HG02852 (cell line): Measurements from ENCODE around the gene FNTB.

Source experiments
- ATAC-seq: cut with Tn5 transposase; IDR thresholded peaks from one replicate; pipeline ENCODE4 v1.9.1; 2021; ENCODE audit warnings: mild to moderate bottlenecking, moderate library complexity; ENCODE audit not compliant: unreplicated experiment

FNTB gene

GRCh38 chr14:64986648-64987437, at the start of gene FNTB:
FNTB (plus strand) TSS chr14:64986895; CDS start chr14:64986954, 59 bp downstream.
- ATAC-seq = peak; percentile 95

GRCh38 chr14:64937171-64937820, 49.4 kb upstream of the FNTB start:
- no peak for ATAC-seq

DNA sequence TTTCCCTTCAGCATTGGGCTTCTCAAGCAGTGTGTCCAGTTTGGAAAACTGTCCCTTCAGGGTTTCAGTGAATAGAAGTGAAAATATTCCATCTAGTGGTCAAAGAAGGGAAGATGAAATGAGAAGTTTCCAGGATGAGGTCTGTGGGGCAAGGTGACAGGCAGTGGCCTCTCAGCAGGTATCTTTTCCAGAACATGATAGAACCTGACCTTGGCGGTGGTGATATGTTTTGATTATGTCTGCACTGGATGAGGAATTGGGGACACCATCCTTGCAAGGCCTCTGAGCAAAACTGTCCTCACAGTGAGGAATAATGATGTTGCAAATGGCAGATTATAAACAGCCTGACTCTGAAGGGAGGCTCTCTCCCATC, 48.9 kb upstream of the FNTB start:
- ATAC-seq = no peak

- no peak for ATAC-seq
These were observed 47.5 kb upstream of the FNTB start for GRCh38 chr14:64938972-64939816.

DNA sequence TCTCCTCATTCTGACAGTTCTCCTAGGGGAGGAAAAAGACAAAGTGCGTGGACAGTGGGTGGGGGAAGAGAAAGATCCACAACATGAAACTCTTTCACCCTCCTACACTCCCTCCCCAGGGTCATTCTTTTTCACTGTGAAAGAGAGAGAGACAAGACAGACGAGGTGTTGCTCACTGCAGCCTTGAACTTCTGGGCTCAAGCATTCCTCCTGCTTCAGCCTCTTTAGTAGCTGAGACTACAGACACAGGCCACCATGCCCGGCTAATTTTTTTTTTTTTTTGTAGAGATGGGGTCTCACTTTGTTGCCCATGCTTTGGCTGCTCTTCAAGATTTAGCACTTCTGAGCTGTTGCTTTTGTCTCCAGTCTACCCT, 46.9 kb upstream of the FNTB start:
- ATAC-seq = no peak

DNA sequence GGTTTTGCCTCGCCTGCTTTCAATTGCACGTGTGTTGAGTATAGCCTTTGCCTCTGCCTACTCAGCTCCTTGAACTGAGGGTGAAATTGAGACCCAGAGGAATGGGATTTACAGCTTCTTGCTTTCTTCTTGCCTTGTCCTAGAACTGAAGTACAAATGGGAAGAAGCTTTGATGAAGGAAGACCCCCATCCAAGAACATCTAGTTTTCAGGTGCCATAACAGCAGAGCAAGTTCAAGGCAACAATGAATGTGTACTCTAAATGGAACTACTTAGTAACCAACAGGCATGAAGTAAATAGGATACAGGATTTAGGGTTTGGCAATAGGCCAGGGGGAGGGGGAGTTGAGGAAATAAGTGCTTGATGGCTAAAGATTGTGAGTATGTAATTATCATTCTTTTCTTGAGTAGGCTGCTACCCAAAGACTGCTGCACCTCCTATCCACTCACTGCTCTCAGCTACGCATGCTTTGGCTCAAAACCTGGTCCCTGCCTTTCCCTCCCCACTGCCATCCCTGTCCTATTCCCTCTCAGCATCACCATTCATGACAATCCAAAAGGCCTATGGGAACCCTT, 46.3 kb upstream of the FNTB start:
- ATAC-seq = no peak

- no peak for ATAC-seq
These were observed 44.1 kb upstream of the FNTB start, which contains the start of gene GPX2 for GRCh38 chr14:64942531-64943111. GPX2 (minus strand) TSS chr14:64942745; CDS start chr14:64942726, 19 bp downstream.

DNA sequence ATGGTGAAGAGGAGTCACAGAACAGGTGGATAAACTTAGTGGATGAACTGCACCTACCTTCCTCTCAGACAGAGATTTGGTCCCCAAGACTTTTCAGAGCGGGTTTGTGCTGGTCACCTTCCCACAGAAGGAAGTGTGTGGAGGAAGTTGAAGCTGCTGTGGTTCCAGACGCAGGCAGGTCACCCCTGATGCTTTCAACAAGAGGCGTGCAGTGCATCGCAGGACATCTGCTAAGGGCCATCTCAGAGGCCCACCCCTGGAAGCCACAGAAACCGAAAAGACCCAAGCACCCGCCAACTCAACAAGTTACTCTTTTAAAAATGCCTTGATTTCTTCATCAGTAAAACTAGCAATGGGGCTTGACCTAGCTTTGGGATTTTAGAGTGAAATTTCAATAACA, 43.1 kb upstream of the FNTB start:
- no peak for ATAC-seq

DNA sequence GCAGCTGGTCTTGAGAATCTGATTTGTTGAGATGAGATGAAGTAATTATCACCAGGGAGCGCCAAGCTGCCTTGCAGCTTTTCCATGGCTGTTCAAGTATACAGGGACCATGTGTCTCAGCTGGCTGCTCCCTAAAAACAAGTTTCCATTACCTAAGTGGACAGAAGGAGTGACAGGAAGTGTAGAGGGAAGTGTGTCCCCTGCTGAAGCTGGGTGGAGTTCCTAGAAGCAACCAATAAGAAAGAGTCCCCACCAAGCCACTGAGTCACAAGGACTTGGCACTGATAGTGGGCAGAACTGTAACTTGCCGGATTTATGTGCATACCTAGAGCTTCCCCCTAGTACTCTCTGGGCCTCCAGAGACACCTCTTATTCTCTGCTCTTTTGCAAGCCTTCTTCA, 42.7 kb upstream of the FNTB start:
- ATAC-seq = no peak

DNA sequence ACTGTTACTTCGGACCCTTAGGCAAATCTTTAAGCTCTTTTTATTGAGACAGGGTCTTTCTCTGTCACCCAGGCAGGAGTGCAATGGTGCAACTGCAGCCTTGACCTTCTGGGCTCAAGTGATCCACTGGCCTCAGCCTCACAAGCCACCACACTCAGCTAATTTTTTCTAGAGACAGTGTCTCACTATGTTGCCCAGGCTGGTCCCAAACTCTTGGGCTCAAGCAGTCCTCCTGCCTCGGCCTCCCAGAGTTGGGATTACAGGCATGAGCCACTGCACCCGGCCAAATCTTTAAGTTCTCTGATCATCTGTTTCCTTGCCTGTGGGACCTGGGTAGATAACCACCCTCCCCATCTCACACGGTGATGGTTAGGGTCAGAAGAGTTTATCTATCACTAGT, 41.8 kb upstream of the FNTB start:
- no peak for ATAC-seq

DNA sequence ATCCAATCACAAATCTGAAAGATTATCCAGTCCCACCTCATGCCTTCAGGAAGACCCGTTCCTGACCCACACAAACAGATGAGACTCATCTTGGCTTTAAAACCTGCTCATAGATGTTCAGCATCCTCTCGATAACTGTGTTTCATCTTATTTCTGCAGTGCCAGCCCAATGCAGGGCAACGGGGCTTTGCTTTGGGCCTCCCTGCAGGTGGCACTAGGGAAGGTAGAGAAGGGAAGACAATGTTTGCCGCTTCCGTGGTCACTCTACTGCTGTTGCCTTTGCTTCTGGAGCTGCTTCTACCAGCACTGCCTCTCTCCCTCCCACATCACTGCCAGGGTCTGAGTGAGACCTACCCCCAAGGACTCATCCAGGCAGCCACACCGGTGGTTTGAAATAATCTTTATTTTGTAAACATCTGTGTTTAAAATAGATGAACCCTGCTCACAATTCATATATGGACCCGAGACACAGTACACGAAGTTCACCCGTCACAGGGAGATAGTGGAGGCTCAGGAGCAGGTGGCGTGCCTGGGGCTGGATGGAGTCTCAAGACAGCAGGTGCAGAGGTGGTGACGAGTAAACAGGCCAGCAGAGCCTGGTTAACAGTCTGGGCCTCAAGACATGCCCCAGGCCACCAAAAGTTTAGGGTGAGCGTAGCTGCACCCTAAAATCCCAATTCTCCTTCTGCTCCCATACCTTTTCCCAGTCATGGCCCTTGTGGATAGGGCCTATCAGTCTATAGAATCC, 41.1 kb upstream of the FNTB start:
- ATAC-seq = no peak

GRCh38 chr14:64946310-64947045, 40.2 kb upstream of the FNTB start:
- ATAC-seq = no peak

DNA sequence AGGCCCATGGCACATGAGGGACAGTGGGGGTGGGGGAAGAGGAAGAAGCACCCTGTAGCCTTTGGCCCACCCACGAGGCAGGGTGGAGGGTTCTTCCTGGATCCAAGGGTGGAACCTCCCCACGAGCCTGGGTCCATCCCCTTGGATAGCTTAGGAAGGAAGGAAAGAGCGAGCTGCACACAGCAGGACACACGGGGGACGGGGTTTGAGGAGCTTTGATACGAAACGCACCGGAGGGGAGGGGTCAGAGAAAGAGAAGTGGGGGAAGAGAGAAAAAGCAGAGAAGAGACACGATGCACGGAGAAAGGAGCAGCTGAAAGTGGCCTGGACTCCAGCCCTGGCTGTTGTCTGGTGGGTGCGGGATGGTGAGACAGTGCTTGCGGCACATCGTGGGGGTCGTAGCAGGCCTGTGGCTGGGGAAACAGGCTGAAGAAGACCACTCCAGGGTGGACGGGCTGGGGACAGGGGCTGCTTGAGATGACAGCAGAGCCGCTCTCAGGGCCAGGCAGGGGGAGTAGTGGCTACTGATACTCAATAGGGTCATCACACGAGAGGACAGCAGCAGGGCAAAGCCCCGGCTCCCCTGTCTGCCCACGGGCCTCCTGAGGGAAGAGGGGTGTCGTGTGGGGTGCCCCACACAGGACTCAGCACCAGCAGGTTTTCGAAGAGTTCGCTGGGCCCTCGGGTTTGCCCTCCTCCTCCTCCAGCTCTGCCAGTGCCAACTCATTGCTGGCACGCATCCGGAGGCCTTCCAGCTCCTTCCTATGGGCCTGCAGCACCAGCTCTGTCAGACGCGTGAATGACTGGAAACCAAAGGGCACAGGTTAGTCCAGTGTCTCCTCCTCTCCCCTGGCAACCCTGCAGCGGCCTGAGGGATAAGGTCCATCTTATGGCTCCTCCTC, 38.7 kb upstream of the FNTB start:
- ATAC-seq = no peak

- ATAC-seq = no peak
These were observed 38.0 kb upstream of the FNTB start for GRCh38 chr14:64948612-64949210.

DNA sequence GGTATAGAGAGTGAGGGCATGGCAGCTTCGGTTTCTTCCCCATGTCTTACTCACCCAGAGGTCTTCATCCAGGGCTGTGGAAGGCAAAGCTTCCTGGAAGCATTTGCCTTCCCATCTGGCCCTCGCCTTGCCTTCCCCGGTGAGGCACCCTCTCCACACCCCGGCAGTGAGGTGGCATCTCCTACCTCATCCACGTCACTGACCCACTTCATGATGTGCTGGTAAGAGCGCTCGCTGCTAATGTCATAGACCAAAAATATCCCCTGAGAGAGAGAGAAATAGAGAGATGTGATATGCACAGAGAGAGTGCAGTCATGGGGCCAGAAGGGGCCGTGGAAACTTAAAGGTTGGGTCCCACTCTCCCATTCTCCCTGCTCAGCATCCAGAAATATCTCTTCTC, 35.8 kb upstream of the FNTB start:
- no peak for ATAC-seq

GRCh38 chr14:64951291-64951690, 35.4 kb upstream of the FNTB start:
- ATAC-seq = no peak

- no peak for ATAC-seq
These were observed 35.0 kb upstream of the FNTB start for GRCh38 chr14:64951724-64952123.
